Uterus (tissue), 2 donors: ENCODE measurements around the gene ADK.

Experiments
- POLR2A ChIP-seq, 2 donors: fragments of 450-650 bp; IDR thresholded peaks; one replicate each; pipeline ENCODE4 v1.6.1; 2016; ENCODE audit warnings: antibody characterized with exemption in 2 of 2, mild to moderate bottlenecking in 1 of 2, moderate library complexity in 1 of 2
- TF ChIP-seq, protein P1 (sequence below), 4 experiments: fragments of 200-600 bp in 2 of 4; fragments of 450-650 bp in 2 of 4; sonication (generic) in 2 of 4; IDR thresholded peaks; one replicate each; pipeline ENCODE4 v1.5.1; 2016 to 2019; ENCODE audit warnings: antibody characterized with exemption in 4 of 4, mild to moderate bottlenecking in 2 of 4, moderate library complexity in 1 of 4

DNA sequence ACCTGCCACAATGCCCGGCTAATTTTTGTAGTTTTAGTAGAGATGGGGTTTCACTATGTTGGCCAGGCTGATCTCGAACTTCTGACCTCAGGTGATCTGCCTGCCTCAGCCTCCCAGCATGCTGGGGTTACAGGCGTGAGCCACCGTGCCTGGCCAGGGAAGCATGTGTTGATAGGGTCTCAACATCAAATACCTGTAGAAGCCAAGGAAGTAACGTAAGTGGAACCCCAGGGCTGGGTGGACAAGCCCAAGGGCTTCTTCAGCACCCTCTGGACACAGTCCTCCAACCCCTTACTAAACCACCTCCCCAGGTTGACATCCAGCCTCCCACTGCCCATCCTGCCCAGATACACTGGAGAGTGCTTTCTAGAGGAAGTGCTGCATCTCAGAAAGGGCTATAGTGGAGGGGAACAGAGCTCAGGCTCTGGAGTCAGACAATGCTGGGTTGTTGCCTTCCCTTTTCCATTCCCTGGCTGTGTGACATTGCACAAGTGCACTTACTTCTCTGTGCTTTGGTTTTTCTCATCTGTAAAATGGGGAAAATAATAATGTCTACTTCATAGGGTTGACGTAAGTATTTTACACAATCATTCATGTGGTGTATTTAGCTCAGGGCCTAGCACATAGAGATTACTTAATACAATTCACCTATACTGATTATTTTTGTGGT, 601.5 kb downstream of the ADK start:
- TF ChIP-seq, protein P1, sequence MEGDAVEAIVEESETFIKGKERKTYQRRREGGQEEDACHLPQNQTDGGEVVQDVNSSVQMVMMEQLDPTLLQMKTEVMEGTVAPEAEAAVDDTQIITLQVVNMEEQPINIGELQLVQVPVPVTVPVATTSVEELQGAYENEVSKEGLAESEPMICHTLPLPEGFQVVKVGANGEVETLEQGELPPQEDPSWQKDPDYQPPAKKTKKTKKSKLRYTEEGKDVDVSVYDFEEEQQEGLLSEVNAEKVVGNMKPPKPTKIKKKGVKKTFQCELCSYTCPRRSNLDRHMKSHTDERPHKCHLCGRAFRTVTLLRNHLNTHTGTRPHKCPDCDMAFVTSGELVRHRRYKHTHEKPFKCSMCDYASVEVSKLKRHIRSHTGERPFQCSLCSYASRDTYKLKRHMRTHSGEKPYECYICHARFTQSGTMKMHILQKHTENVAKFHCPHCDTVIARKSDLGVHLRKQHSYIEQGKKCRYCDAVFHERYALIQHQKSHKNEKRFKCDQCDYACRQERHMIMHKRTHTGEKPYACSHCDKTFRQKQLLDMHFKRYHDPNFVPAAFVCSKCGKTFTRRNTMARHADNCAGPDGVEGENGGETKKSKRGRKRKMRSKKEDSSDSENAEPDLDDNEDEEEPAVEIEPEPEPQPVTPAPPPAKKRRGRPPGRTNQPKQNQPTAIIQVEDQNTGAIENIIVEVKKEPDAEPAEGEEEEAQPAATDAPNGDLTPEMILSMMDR (IDR thresholded peaks at IDR 0.05) = no peak
- TF ChIP-seq POLR2A (IDR thresholded peaks at IDR 0.05) = no peak
